EH (cell line): ENCODE results near the gene BMP10.

Source experiments
- DNase-seq: peaks from one replicate; pipeline ENCODE4 v3.0.0-alpha.2; 2015; ENCODE audit warnings: low read depth

Gene BMP10

DNA sequence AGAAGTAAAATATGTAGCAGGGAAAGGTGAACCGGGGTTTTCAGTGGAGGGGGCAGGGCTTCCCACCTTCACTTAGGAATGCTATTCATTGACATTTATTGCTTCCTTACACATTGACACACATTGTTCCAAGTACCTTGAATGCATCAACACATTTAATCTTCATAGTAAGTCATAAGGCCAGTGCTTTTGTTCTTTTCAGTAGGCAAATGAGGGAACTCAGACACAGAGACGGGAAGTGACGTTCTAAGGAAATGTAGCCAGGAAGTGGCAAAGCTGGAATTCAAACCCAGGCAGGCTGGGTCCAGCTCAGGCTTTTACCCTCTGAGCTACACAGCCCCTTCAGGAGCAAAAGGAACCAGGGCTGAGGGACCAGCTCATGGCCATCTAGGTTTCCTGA lies 20.7 kb downstream of the BMP10 start:
- DNase-seq = no peak

DNA sequence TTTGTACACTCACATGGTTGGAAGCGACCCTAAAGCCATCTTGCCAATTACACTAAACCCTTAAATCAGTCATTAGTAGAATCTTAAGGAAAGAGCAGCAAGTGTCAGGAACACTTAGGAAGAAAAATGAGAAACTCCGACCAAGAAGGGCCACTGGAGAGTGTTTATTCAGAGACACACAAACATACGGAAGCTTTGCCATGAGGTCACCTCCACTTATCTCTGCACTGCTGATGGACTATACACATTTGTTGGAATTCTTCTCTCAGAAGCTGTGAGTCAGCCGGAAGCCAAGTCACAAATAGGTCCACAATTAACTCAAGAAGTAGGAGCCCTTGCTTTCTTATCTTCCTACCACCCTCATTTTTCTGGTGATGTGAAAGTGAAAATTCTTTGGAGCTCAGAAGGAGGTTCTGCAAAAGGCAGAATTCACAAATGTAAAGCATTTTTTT lies 21.6 kb downstream of the BMP10 start:
- DNase-seq = peak; percentile 48

DNA sequence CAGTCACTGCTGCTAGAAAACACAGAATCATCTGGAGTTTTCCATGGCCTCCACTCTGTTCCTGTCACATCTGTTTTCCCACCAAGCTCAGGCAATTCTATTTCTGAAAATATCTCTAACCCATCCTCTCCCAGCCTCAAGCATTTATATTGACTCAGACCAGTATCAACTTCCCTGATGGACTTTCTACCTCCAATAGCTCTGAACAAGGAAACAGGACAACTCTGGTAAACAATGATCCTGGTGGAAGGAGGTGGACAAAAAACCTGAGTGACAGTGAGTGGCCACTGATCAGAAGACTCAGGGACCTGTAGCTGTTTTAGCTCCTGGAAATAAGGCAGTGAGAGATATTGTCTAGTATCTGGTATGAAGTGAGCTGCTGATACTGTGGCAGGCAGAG lies 23.4 kb downstream of the BMP10 start:
- no peak for DNase-seq

DNA sequence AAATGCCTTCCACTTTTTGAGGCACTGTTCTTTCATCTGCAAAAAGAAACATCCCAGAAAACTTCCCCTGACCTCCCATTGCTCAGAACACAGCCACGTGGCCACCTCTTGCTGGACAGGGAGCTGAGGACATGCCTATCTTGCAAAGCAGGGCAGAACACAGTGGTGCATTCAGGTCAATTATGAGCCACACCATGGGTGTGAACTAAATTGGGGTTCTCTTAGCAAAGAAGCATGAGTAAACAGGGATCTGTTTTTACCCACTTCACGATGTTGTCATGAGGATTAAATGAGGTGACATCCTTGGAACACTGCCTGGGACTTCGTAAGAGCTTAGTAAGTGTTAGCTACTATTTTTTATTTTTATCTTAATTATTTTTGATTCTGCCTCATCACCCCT lies 25.1 kb downstream of the BMP10 start:
- no peak for DNase-seq

DNA sequence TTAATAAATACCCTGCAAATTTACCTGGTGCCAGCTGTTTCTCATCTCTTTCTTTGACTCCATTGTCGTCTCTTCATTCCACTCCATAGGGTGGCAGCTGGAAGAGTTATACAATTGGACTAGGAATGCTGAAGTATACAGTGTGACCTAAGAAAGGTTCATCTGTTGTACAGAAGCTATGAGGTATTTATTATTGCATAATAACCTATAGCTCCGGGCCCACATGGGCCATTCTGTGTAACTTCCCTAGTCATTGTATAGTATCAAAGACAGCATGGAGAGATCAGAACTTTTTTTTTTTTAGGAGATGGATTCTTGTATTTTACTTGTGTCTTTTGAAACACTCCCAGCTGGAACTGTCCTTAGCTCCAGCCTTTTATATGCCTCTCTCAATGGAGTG lies 26.2 kb downstream of the BMP10 start:
- no peak for DNase-seq

DNA sequence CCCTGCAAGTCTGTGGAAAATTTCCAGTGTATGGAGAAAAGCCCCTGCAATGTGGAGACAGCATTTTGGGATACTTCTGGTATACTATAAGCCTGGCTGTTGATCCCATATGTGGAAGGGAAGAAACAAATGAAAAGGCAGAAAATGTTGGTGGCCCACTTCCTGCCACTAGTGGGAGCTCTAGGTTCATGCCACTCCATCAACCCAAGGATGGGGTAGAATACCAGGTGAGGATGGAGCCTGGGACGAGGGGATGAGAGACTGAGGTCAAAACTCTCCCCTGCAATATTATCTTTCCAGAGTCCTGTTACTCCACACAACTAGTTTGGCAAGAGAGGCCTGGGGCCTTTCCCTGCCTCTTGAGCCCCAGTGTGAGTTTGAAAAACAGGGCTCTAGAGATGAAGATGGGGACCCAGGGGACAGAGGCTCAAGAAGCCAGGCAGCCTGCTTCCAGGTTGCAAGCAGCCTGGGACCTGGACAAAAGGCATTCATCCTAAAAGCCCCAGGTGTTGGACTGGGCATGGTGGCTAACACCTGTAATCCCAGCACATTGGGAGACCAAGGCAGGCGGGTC lies 31.9 kb downstream of the BMP10 start:
- DNase-seq = peak; percentile 24

DNA sequence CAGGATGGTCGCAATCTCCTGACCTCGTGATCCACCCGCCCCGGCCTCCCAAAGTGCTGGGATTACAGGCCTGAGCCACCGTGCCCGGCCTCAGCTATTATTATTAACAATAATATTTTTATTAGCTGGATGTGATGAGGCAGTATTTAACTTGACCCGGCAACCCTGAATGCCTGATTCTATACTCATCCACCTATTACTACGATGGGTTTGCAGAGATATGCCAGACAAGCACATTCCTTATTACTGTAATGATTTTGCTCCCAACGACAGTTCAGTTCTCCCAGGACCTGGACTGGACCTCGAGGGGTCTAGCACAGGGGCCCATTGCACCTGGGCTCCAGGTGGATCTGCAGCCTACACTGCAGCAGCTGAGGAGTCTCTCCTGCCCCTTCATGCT lies 32.6 kb downstream of the BMP10 start:
- DNase-seq = no peak

DNA sequence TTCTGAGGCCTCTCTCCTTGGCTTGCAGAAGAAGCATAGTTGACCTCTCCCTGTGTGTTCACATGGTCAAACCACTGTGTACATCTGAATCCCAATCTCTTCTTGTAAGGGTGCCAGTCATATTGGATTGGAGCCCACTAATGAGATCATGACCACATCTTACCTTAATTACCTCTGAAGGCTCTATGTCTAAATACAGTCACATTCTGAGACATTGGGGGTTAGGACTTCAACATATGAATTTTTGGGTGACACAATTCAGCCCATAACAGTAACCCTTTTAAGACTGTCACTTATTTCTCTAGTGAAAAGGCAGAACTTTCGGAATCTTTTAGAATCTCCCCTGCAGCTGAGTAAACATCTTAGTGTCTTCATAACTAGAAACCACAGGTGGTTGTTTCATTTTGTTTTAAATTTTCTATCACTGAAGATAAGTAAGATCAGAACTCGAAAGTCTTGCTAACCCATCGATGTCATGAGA lies 33.3 kb downstream of the BMP10 start:
- peak; percentile 27 for DNase-seq

DNA sequence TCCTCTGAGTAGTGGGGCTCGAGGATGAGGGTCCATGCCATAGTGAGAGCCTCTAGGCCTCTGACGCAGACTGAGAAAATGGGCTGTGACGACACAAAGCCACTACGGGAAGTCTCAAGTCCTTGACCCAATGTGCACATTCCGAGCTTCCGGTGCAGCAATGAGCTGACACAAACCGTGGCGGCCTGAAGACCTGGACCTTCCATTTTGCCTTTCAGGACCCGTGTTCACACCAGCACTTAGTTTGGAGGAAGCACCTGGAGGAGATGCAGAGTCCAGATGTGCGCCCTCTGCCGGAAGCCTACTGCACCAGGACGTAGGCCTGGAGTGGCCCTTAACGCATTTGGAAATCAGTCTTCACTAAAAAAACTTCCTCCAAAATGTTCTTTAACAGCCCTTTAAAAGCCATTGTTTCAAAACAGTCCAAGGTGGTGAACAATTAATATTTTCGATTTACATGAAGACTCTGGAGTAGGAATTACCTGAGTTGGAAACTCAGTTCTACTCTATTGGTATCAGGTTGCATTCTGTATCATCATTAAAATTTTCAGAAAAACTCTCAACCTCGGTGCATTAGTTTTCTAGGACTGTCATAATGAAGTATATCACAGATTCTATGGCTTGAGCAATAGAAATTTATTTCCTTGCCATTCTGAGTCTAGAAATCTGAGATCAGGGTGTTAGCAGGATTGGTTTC lies 33.9 kb downstream of the BMP10 start:
- peak; percentile 37 for DNase-seq

DNA sequence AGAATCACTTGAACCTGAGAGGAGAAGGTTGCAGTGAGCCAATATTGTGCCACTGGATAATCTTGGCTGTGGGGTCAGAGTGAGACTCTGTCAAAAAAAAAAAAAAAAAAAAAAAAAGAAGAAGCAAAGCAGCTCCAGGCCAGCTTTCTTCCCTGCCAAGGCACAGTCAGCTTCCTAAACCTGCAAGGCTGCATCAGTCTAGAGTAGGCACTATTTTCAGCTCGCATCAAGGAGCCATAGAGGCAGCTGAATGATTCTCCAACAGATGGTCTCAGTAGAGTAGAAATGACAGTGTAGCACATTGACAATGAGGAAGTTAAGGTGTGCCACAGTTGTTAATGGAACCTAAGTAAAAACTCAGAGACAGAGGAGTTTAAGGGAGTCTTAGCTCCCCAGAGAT lies 35.6 kb downstream of the BMP10 start:
- no peak for DNase-seq

DNA sequence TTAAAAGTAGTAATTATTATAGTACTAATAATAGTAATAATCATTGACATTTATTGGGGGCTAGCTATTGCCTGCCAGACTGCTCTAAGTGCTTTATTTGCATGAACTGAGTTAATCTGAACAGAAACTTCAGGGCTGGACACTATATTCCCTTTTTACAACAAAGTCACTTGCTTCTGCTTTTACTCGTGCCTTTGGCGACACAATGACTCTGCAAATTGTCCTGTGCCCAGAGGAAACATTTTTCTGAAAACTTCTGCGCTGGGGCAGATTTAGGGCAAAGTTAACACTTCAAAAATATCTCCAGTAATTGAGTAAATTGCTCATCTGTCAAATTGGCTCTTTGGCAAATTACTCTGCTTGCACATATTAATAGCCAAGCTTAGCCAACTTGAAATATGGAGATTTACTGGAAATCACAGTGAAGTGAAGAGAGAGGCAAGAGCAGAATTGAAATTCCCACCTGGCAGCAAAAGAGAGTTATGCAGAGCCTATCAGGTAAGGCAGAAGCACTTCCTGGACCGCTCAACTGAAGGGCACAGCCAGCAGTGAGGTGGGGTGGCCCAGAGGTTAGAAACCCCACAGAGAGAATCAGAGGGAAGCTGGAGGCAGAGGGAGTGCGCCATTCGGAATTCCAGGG lies 36.3 kb downstream of the BMP10 start:
- DNase-seq = no peak

DNA sequence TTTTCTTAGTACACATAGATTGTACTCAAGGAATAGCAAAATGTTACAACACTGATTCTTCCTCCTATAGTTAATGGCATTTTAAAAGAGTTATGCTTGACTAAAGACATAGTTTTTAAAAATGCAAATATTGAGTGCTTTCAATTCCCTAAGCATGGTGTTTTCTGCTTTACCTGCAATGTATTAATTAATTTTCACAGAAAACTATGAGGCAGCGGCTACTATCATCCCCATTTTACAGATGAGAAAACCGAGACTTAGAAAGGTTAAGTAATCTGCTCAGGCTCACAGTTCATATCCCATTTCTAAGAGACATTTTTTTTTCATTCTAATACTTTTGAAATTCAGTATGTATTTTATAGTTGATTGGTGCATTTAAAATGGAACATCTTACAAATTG lies 38.0 kb downstream of the BMP10 start:
- DNase-seq = no peak

DNA sequence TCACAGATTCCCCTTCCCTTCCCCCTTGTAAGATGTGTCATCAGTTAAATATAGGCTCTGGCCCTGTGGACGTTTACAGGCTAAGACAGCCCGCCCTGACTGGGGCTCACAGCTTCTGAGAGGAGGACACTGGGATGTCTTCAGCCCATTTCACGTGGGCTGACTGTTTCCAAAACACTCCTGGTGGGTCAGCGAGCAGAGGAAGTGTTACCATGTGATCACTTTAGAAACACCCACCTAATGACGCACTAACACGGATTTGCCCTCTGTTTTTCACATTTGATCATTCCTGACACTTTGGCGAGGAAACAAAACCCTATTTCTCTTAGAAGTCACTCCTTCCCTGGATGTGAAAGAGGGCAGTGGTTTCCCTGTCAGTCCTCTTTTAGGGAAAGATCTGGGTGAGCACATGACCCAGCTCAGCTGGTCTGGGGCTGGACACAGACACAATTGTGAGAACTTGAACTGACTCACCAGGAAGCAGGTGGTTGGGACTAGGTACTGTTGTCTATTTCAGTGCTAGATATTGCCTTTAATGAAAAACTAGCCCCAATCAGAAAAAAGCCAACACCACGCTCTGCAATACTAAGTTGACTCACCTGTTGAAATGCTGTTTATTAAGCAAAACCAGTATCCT lies 38.8 kb downstream of the BMP10 start:
- DNase-seq = peak; percentile 74

DNA sequence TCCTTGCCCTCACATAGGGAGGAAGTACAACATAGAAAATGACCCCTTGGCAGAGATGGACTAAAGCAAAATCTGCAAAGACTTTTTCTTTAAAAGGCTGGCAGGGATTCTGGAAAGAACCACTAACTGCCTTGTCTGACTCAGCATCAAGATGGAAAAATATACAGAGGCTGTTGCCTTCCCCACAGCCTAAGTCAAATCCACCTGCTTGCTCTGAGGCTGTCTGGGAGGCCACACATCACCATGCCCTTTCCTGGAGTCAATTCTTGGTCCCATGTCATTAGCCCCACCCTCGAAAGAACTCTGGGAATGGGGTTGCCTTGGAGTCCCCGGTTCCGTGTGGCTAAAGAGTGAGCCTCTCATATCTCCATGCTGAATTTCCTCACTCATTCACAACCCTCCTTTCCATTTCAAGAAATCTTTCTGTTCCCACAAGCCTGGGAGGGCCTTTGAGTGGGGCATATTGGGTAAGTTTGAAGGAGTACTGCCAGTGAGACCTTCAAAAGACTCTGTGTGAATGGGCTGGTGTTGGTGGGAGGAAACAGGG lies 39.4 kb downstream of the BMP10 start:
- peak; percentile 58 for DNase-seq

DNA sequence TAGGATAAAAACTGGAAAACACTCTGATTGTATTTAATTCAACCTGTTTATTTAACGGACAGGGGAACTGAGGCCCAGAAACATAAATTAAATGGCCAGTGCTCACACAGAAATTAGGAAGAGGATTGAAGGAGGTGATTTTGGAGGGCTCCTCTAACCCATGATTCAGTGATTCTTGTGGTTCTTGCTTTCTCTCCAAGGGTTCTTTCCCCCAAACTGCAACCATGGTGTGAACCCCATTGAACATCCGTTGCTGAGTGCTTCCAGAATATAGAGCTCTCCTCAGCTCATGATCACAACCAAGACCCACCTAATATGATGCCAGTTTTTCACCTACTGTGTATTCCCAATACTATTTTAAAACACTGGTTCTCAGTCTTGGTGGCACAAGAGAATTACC lies 41.4 kb downstream of the BMP10 start:
- DNase-seq = no peak

DNA sequence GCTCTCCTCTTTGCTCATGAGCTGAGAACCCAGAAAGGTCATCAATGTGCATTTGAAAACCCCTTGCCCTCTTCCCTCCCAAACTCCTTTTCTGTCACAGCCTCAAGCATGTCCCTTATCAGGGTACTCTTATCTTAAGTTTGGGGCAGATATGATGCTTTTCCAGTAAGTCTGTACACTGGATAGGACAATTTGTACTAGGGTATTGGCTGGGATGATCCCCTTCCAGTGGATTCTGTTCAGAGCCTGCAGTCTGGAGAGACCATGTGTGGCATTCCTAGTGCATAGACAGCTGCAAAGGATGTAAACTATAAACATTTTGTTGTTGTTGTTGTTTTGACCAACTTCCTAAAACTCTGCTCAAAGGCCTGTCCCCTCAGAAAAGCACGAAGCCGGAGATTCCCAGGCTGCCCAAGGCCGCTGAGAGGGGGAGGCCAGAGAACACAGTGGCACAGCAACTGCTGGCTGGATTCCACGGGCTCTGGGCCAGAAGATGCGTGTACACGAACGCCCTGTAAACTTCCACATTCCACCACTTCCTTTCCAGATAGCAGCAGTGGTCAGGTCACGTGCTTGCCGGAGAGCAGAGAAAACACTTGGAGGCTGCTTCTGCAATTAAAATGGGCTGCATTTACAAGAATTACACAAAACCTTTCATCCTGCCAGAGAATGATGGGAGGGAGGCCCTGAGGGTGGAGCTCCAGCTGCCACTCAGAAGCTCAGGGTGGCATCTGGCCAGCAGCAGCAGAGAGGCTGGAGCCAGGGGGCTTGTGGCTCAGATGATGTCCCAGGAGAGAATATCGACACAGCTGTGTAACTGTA lies 42.1 kb downstream of the BMP10 start:
- DNase-seq = peak; percentile 98

DNA sequence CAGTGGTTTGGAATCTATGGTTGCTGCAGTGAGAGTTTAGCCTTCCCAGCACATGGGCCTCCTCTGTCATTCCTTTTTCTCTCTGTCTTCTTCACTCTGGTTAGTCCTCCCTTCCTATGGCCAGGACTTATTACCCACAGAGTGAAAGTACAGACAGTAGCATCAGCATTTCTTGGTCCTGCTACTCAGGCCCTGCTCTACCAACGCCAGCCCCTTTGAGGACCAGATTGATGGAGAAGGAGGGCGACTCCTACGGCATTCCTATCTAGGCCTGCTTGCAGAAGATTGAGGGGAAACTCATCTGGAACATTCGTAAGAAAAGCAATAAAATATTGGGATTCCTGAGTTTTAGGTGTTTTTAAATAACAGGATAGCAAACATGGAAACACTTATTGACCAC lies 43.5 kb downstream of the BMP10 start:
- DNase-seq = peak; percentile 53

DNA sequence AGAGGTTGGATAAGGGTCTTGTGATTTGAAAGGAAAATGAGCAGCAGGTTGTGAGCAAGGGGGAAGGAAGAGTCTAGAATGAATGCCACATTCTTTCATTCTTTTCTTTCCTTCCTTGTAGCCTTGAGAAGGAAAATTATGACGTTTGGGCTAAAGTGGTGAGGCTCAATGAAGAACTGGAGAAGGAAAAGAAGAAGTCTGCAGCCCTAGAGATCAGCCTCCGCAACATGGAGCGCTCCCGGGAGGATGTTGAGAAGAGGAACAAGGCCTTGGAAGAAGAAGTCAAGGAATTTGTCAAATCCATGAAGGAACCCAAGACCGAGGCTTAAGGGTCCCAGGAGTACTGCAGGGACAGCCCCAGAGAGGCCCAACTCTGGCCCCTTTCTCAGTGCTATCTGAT lies 45.3 kb downstream of the BMP10 start:
- no peak for DNase-seq

DNA sequence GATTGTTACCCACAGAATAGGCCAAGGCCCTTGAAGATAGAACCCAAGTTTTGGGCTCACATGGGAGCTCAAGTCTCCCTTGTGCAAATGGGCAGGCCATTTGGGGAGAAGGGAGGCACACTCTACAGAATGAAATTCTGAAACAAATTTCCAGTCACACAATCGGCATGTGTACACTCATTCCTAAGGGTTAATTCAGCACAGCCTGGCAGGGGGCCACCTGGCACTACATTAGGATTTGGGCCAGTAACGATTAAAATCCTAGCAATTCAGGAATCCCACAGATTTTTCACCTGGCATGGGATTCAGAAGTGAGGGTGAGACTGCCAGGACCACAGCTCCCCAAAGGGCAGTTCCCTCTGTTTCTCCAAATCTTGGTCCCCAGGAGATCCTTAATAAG lies 46.4 kb downstream of the BMP10 start:
- peak; percentile 88 for DNase-seq

DNA sequence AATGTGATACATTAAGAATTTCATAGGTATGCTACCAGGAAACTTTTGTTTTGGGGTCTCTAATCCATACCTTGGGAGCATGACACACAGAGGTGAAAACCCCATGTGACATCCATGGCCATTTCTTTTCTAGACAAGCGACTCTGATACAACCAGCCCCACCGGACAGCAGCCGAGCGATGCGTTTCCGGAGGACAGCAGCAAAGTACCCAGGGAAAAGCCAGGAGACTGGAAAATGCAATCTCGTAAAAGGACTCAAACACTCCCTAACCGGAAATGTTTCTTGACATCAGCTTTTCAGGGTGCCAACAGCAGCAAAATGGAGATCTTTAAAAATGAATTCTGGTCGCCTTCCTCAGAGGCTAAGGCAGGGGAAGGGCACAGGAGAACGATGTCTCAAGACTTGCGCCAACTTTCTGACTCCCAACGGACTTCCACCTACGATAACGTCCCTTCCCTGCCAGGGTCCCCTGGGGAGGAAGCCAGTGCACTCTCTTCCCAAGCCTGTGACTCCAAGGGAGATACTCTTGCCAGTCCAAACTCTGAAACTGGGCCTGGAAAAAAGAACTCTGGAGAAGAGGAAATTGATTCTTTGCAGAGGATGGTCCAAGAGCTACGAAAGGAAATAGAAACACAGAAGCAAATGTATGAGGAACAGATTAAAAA lies 48.9 kb downstream of the BMP10 start:
- DNase-seq = no peak

DNA sequence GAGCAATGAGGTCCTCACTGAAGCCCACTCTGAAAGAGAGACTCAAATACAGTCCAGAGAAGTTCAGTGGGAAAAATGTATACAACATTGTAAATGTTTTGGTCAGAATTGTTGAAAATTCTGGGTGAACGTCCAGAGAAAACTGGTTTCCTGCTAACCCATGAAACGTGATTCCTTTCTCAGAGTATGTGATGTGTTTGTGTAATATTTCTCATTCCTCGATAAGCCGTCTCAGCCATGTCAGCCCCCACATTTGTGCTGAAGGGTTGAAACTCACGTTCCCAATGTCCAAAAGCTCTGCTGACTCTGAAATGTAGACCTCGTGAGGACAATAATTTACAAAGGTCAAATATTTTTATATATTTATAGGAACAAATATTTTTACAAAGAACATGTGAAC lies 51.6 kb downstream of the BMP10 start:
- DNase-seq = no peak
